HL-60/S4 treated with phorbol 12-myristate 13-acetate at 8.2 ng/mL for 4 days and 3 days (cell line): ENCODE results near the gene NSUN6.

Experiments
- in situ Hi-C: fragments of 300-500 bp; cut with MboI; formaldehyde crosslinking; loops from 2 replicates; pipeline ENCODE4 v1.15.0; 2022; ENCODE audit warnings: low sequenced_read_pairs

The NSUN6 gene

DNA sequence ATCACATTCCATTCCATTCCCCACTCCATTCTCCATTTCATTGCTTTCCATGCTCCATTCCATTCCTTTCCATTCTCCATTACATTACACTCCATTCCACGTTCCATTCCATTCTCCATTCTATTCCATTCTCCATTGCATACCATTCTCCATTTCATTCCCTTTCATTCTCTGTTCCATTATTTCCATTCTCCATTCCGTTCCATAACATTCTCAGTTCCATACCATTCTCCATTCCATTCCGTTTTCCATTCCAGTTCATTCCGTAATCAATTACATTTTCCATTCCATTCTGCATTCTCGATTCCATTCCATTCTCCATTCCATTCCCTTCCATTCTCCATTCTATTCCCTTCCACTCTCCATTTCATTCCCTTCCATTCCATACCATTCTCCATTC is 86.4 kb downstream of the NSUN6 start:
- in situ Hi-C loops, result no loop called here

DNA sequence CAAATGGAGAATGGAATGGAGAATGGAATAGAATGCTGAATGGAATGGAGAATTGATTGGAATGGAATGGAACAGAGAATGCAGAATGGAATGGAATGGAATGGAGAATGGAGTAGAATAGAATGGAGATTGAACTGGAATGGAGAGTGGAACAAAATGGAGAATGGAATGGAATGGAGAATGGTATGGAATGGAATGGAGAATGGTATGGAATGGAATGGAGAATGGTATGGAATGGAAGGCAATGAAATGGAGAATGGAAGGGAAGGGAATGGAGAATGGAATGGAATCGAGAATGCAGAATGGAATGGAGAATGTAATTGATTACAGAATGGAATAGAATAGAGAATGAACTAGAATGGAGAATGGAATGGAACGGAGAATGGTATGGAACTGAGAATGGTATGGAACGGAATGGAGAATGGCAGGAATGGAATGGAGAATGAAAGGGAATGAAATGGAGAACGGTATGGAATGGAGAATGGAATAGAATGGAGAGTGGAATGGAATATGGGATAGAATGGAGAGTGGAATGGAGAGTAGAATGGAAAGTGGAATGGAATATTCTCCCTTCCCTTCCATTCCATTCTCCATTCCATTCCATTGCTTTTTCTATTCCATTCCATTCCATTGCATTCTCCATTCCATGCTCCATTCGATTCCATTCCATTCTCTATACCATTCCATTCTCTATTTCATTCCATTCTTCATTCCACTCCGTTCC is 88.2 kb downstream of the NSUN6 start:
- in situ Hi-C loops, result no loop called here

DNA sequence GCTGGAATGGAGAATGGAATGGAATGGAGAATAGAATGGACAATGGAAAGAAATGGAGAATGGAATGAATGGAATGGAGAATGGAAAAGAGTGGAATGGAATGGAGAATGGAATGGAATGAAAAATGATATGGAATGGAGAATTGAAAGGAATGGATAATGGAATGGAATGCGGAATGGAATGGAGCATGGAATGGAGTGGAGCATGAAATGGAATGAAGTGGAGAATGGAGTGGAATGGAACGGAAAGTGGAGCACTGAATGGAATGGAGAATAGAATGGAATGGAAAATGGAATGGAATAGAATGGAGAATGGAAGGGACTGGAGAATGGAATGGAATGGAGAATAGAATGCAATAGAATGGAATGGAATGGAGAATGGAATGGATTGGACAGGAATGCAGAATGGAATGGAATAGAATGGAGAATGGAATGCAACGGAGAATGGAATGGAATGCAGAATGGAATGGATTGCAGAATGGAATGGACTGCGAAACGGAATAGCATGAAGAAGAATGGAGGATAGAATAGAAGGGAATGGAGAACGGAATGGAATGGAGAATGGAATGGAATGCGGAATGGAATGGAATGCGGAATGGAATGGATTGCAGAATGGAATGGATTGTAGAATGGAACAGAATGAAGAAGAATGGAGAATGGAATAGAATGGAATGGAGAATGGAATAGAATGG is 89.4 kb downstream of the NSUN6 start:
- in situ Hi-C loops, result no loop called here

DNA sequence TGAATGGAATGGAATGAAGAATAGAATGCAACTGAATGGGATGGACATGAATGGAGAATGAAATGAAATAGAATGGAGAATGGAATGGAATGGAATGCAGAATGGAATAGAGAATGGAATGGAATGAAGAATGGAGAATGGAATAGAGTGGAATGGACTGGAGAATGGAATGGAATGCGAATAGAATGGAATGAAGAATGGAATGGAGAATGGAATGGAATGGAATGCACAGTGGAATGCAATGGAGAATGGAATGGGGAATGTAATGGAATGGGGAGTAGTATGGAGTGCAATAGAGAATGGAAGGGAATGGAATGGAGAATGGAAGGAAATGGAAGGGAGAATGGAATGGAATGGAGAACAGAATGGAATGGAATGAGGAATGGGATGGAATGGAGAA is 93.4 kb downstream of the NSUN6 start:
- in situ Hi-C loops, result no loop called here

DNA sequence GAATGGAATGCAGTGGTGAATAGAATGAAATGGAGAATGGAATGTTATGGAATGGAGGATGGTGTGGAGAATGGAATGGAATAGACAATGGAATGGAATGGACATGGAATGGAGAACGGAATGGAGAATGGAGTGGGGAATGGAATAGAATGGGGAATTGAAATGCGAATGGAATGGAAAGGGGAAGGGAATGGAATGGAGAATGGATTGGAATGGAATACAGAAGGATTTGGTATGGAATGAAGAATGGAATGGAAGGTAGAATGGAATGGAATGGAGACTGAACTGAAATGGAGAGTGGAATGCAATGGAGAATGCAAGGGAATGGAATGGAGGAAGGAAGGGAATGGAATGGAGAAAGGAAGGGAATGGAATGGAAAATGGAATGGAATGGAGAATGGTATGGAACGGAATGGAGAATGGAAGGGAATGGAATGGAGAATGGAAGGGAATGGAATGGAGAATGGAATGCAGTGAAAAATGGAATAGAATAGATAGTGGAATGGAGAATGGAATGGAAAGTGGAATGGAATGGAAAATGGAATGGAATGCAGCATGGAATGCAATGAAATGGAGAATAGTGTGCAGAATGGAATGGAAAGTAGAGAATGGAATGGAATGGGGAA is 94.8 kb downstream of the NSUN6 start:
- in situ Hi-C loops, result no loop called here

DNA sequence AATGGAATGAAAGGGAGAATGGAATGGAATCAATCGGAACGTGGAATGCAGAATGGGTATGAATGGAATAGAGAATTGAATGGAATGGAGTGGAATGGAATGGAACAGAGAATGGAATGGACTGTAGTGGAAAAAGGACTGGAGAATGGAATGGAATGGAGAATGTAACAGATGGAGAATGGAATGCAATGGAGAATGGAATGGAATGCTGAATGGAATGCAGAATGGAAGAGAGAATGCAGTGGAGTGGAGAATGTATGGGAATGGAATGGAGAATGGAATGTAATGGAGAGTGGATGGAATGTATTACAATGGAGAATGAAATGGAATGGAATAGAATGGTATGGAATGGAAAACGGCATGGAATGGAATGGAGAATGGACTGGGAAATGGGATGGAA is 96.9 kb downstream of the NSUN6 start:
- in situ Hi-C loops, result no loop called here

DNA sequence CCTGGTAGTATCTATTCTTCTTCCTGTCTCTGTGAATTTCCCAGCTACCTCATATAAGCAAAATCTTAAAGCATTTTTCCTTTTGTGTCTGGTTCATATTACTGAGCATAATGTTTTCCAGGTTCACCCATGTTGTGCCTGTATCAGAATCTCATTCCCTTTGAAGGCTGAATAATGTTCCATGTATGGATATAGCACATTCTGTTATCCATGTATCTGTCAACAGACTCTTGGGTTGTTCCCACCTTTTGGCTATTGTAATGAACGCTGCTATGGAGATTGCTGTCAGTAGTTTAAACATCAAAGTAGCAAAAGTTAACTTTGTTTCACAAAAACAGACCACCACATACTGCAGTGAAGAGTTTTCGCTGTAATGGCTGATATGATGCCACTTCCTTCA is 99.9 kb downstream of the NSUN6 start:
- in situ Hi-C loops, result no loop called here

DNA sequence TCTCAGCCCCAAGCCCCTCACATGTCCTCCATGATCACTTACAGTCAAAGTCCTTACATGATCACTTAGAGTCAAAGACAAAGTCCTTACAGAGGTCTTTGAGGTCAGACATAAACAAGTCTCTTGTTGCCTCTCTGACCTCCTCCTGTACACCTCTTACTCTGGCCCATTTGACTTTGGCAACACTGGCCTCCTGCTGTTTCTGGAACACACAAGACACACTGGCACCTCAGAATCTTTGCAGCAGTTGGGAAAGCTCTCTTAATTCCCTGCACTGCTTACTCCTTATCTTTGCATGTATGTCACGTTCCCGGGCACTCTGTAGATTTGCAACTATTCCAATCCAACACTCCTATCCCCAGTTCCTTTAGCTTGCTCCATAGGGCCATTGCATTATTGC is 102.3 kb downstream of the NSUN6 start:
- in situ Hi-C loops, result no loop called here

DNA sequence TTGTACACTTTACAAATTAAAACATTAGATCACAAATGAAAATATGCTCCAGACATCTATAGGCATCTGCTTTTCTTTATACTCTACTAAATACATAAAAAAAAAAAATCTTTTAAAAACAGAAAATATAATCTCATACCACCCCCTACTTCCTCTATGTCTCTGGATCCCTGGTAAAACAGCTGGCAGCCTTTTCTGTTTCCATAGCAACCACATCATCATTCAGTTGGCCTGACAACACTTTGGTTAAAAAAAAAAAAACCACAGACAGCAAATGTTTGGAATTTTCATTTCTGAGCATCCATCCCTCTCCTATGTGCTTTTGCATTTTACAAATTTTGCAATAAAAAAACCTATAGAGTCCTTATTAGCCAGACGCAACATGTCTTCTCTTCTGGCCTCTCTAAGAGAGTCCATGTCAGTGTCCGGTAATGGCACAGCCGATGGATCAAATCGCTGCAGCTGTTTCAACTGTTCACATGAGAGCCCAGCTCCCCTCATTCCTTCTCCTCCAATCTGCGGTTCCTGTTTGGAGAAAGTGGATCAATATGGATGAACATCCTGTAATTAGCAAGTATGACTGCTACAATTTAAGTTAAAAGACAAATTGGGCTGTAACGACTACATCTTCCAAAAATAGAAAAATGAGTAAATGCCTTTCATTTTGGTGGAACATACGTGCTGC is 105.6 kb downstream of the NSUN6 start:
- in situ Hi-C loops, result no loop called here

DNA sequence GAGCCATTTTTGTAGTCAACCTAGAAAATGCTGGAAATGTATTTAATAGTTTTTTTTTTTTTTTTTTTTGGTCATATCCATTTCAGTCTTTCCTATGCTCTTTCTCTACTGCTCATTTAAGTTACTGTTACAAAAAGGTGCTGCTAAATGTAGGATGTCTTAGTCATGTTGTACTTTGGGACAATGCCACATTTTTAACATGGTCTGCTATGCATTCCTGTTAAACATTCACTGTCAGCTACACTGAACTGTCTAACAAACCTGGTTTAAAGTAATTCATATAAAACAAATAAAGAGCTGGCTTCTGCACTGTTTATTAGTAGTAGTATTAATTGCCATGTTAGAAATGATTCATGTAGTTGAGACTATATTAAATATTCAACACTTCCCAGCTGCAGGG is 108.6 kb downstream of the NSUN6 start:
- in situ Hi-C loops, result no loop called here

DNA sequence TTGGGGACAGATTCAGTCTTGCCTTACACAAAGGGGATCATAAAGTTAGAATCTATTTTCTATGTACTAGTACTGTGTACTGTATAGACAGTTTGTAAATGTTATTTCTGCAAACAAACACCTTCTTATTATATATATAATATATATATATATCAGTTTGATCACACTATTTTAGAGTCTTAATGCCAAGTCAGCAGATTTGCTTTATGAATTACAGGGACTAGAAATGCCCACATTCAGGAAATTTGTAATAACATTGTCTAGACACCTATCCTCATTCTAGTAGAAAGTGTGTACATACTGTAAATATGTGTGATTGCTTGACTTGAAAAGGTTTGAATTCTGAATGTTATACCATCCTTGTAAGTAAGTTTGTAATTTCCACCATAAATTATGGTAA is 111.2 kb downstream of the NSUN6 start:
- in situ Hi-C loops, result no loop called here

DNA sequence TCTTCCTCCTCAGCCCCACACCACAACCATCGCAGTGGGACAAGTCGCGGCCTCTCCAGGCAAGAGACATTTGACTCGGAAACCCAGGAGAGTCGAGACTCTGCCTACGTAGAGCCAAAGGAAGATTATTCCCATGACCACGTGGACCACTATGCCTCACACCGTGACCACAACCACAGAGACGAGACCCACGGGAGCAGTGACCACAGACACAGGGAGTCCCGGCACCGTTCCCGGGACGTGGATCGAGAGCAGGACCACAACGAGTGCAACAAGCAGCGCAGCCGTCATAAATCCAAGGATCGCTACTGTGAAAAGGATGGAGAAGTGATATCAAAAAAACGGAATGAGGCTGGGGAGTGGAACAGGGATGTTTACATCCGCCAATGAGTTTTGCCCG is 112.1 kb downstream of the NSUN6 start:
- in situ Hi-C loops, result no loop called here

DNA sequence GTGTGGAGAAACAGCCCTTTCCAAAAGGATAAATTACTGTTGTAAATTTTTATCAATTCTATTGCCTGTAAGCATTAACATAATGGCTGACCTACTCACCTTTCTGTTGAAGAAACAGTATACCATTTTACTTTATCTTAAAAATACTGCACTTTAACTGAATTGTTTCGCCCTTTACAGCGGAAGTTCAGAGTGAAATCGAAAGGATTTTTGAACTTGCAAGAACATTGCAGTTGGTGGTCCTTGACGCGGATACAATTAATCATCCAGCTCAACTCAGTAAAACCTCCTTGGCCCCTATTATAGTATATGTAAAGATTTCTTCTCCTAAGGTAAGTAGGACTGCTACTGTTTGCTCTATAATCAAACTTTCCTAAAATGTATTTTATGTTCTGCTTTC is 117.5 kb downstream of the NSUN6 start:
- in situ Hi-C loops, result no loop called here

DNA sequence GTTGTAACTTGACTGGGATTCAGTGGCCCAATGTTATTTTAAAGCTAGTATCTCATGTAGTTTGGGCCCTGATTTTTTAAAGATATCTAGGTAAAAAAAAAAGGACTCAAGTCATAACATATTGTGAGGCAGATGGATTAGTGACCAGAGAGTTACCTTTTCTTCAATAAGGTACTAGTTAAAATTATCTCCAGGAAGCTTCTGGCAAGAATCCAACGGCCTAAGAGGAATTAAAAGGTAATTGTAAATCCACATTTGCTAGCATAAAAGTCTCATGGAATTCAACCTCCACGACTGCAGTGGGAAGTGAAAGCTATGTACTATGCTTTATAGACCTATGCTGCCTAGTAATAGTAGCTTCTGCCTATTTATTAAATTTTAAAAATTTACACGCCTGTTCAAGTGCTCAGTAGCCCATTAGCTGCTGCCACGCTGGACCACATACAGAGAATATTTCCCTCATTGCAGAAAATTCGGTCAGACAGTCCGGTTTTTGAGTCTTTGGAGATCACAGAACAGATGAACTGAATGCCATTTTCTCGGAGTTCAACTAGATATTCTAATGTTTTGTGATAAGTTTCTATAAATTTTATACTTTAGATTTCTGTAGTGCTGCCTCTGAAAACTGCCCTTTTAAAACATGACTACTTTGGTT is 118.4 kb downstream of the NSUN6 start:
- in situ Hi-C loops, result no loop called here

DNA sequence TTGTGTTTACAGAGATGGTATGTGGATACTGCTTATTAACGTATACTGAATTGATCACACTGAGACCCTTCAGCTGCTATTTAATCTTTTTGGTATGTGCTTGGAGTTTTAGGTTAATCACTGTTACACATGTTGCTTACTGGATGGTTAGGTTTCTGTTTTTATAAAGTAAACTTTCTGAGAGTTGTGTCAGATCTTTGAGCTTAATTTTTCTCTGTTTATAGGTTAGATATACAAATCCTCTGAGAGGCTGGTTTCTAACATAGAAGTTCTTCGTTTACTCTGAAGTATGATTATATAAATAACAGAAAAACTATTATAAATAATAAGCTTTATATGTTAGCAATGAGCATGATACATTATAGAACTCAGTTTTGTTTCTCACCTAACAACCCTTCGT is 123.1 kb downstream of the NSUN6 start:
- in situ Hi-C loops, result no loop called here

DNA sequence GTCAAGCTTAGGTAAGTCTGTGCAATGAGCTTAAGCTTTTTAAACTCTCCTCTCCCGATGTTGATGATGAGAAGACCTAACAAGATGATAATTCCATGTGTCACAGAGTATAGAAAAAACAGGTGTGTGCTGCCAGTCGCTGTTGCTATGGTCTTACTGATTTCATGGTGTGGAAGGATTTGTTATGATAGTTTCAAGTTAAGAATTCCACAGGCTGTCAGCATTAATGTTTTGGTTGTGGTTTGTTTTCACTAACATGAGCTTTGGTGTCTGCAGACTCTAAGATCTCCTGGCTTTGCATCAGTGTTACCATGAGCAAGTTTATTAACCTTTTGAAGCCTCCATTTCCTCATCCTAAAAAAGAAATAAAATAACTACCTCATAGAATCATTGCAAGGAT is 123.7 kb downstream of the NSUN6 start:
- in situ Hi-C loops, result no loop called here

DNA sequence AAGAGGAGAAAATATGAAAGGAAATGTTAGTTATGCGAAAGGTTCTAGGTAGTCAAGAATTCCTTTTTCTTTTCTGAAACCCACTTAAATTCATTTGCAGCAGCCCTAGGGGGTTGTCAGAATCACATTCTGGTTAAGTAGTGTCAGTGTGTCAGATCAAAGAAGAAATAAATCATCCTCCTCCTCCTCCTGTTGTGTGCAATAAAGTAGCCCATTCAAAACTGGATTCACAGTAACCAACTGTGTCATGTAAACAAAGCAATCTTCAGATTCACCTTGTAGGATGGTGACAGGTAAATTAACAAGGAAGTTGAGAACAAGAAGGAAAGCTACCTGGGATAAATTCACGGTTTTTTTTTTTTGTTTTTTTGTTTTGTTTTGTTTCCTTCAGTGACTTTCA is 127.5 kb downstream of the NSUN6 start:
- in situ Hi-C loops, result no loop called here

DNA sequence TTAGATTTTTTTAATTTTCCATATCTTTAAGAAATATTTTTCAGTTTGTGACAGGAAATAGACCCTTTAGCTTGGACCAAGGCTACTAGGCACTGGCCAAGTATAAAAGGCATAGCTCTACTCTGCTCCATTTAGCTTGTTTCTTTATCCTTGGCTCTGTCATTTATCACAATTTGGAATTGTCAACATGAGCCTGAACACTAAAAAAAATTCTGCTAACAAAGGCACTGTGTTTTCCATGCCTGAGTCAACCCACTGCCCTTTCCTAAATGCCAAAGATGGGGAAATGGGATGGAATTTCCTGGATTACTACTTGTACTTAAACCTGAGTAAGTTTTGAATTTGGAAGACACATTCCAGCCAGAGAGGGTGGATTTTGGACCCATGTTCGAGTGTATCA is 128.4 kb downstream of the NSUN6 start:
- in situ Hi-C loops, result no loop called here

DNA sequence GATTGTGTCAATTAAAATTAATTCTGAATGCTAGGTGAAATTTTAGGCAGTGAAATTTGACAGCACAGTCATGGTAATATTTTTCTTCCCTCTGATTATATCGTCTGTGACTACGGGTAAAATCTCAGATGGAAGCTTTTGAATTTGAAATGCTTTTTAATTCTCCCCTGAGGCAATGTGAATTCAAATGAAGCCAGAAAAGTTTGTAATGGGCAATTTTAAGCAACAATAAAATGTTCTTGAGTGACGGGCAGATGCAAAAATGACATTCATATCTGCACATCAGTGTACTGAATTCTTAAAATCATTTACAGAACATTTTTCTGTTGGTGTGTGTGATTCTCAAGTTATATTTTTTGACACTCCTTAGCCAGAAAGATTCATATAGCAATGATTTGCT is 134.5 kb downstream of the NSUN6 start:
- in situ Hi-C loops, result no loop called here

DNA sequence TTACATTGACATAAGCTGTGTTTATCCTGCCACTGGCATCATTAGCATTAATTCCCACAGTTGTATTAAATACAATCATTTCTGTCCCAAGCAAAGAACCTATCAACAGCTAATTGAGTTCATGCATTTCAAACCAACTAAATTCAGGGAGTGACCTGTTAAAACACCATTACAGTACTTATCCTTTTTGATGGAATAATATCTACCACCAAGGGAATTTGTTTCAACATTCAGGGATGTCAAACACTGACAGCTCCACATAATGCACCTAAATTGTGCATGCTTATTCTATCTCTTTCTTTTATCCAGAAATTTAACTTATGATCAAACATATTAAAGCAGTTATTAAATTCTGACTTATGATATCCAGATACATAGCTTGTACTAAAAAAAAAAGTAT is 136.8 kb downstream of the NSUN6 start:
- in situ Hi-C loops, result no loop called here

DNA sequence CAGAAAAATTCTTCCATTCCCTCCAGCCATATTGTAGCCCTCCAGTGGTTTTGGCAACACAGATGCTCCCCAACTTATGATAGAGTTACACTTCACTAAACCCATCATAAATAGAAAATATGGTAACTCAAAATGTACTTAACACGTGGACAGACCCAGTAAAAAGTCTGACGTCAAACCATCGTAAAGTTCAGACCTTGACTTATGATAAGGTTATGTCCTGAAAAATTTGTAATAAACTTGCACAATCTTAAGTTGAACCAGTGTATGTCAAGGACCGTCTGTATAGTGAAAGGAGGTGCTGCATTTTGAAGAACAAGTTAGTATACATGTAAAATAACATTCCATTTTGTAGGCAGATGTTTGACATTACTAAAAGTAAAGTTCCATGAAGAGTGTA is 142.8 kb downstream of the NSUN6 start:
- in situ Hi-C loops, result no loop called here
